Loucy (cell line): Measurements from ENCODE around the gene ASCC1.

ENCODE experiments used
- H2AFZ ChIP-seq: fragments of 200-600 bp; sonication (generic); 2 replicates; pipeline ENCODE4 v1.6.0; 2016; ENCODE audit warnings: antibody characterized with exemption, mild to moderate bottlenecking, low read length, moderate library complexity
- H3F3A ChIP-seq: fragments of 200-600 bp; 2 replicates; pipeline ENCODE4 v1.6.0; 2016; ENCODE audit warnings: antibody characterized with exemption, low read depth, mild to moderate bottlenecking
- H3K27me3 ChIP-seq: fragments of 200-600 bp; sonication (generic); 2 replicates; pipeline ENCODE4 v1.6.1; 2014; ENCODE audit warnings: low read length, mild to moderate bottlenecking; ENCODE audit not compliant: insufficient read depth, poor library complexity, severe bottlenecking
- H3K36me3 ChIP-seq: fragments of 200-600 bp; sonication (generic); 2 replicates; pipeline ENCODE4 v1.6.1; 2016; ENCODE audit warnings: low read length; ENCODE audit not compliant: insufficient read depth
- H3K4me1 ChIP-seq: fragments of 200-600 bp; sonication (generic); 2 replicates; pipeline ENCODE4 v1.5.1; 2014; ENCODE audit warnings: low read length, mild to moderate bottlenecking; ENCODE audit not compliant: insufficient read depth, poor library complexity, severe bottlenecking
- H3K4me2 ChIP-seq: fragments of 200-600 bp; sonication (generic); 2 replicates; pipeline ENCODE4 v1.6.0; 2014; ENCODE audit warnings: antibody characterized with exemption, low read length, low read depth, mild to moderate bottlenecking; ENCODE audit not compliant: poor library complexity, severe bottlenecking
- H3K4me3 ChIP-seq: fragments of 200-600 bp; sonication (generic); 2 replicates; pipeline ENCODE4 v1.5.1; 2014; ENCODE audit warnings: low read length, mild to moderate bottlenecking, mixed read lengths; ENCODE audit not compliant: poor library complexity, severe bottlenecking
- H3K79me2 ChIP-seq: fragments of 200-600 bp; sonication (generic); 2 replicates; pipeline ENCODE4 v1.6.1; 2014; ENCODE audit warnings: low read length; ENCODE audit not compliant: insufficient read depth
- H3K9ac ChIP-seq: fragments of 200-600 bp; sonication (generic); 2 replicates; pipeline ENCODE4 v1.6.0; 2014; ENCODE audit warnings: mild to moderate bottlenecking, low read depth, low read length, moderate library complexity; ENCODE audit not compliant: poor library complexity, severe bottlenecking
- H3K9me2 ChIP-seq: fragments of 200-600 bp; sonication (generic); replicated peaks from 2 replicates; pipeline ENCODE4 v1.6.1; 2016; ENCODE audit warnings: low read depth, low read length, mixed read lengths
- H3K9me3 ChIP-seq: fragments of 200-600 bp; sonication (generic); 2 replicates; pipeline ENCODE4 v1.6.1; 2014; ENCODE audit warnings: mild to moderate bottlenecking, antibody characterized with exemption, low read length, low read depth; ENCODE audit not compliant: insufficient read depth
- H4K20me1 ChIP-seq: fragments of 200-600 bp; sonication (generic); 2 replicates; pipeline ENCODE4 v1.6.0; 2014; ENCODE audit warnings: antibody characterized with exemption, low read length, mild to moderate bottlenecking; ENCODE audit not compliant: insufficient read depth, poor library complexity, severe bottlenecking
- EZH2phosphoT487 ChIP-seq: fragments of 200-600 bp; IDR thresholded peaks from 2 replicates; pipeline ENCODE4 v1.6.1; 2018; ENCODE audit warnings: antibody characterized with exemption, mild to moderate bottlenecking, moderate library complexity, borderline replicate concordance
- TF ChIP-seq, protein P1 (sequence below): fragments of 200-600 bp; sonication (generic); conservative IDR thresholded peaks from 2 replicates; pipeline ENCODE4 v1.5.1; 2014; ENCODE audit warnings: mild to moderate bottlenecking, antibody characterized with exemption, low read length

The ASCC1 gene

DNA sequence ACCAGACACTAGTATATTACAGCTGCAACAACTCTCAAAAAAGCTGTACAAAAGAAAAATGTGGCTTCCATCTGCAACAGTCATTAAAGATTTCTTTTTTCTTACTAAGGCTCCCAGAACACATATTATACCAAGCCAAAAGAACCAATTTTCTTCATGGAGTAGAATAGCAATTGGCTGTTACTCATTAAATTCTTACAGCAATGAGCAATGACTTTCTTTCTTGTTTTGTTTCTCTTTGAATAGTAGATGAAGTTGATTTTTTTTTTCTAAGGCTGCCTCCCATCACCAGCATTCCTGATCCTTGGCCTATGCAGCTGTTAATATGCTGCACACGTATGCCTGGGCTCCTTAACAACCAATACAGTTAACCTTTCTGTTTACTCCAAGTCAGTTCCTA is 91.1 kb downstream of the ASCC1 start:
- no peak for TF ChIP-seq EZH2phosphoT487
- TF ChIP-seq, protein P1, sequence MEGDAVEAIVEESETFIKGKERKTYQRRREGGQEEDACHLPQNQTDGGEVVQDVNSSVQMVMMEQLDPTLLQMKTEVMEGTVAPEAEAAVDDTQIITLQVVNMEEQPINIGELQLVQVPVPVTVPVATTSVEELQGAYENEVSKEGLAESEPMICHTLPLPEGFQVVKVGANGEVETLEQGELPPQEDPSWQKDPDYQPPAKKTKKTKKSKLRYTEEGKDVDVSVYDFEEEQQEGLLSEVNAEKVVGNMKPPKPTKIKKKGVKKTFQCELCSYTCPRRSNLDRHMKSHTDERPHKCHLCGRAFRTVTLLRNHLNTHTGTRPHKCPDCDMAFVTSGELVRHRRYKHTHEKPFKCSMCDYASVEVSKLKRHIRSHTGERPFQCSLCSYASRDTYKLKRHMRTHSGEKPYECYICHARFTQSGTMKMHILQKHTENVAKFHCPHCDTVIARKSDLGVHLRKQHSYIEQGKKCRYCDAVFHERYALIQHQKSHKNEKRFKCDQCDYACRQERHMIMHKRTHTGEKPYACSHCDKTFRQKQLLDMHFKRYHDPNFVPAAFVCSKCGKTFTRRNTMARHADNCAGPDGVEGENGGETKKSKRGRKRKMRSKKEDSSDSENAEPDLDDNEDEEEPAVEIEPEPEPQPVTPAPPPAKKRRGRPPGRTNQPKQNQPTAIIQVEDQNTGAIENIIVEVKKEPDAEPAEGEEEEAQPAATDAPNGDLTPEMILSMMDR, result no peak
- Histone ChIP-seq H3K9me3 (no peaks in the 10 kb centered on the region), H3K27me3 (no peaks in the 10 kb centered on the region), H3K9ac (no peak overlapping the region), H4K20me1 (no peaks in the 10 kb centered on the region), H3F3A (no peaks in the 10 kb centered on the region), H3K4me1 (no peaks in the 10 kb centered on the region), H3K4me3 (no peak overlapping the region), H3K9me2 (no peaks in the 10 kb centered on the region), H2AFZ (no peak overlapping the region), H3K4me2 (no peak overlapping the region), H3K79me2 (no peaks in the 10 kb centered on the region), H3K36me3 (peaks cover 38% of the 10 kb centered on the region)

DNA sequence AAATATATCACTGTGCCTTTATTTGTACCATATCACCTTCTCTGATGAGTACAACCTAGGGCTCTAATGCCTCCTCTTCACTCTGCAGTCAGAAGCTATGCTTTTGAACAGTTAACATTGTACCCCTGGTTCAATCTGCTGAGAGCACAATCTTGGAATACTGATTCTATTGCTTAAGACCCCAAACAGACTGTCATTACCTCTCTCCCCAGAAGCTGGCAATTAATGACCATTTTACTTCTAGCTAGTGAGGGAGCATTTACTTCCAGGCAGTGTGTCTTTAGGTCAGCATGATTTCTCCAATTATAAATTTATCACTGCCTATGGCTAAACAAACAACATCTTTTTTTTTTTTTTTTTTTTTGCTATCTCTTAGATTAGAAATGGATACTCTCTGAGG is 91.7 kb downstream of the ASCC1 start:
- no peak for TF ChIP-seq EZH2phosphoT487
- TF ChIP-seq, protein P1, result no peak
- H3K79me2 ChIP-seq, result no peaks in the 10 kb centered on the region
- H3K9me3 ChIP-seq, result no peaks in the 10 kb centered on the region
- H3K9ac ChIP-seq, result no peak overlapping the region
- no peak overlapping the region for H3K4me3 ChIP-seq
- H3K36me3 ChIP-seq, result peaks cover 37% of the 10 kb centered on the region
- H3K4me2 ChIP-seq, result no peak overlapping the region
- H4K20me1 ChIP-seq, result no peaks in the 10 kb centered on the region
- no peaks in the 10 kb centered on the region for H3K9me2 ChIP-seq
- H3K4me1 ChIP-seq, result no peaks in the 10 kb centered on the region
- H2AFZ ChIP-seq, result no peak overlapping the region
- no peaks in the 10 kb centered on the region for H3K27me3 ChIP-seq
- no peaks in the 10 kb centered on the region for H3F3A ChIP-seq

DNA sequence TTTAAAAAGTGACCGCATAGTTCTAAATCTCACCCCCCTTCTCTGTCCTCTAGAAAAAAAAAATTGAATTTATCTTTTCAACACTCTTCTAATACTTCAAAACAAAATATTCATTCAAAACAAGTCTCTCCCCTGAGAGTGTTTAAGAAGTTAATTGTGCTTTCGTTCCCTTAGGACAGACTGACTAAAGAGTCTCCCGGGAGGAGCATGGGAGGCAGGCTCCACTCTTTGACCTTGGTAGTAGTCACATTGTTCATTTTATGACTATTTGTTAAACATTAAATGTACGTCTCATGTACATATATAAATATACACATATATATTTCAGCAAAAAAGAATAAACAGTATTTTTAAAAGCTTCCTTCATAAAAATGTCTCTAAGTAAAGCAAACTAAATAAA is 92.5 kb downstream of the ASCC1 start:
- Histone ChIP-seq H4K20me1 (no peaks in the 10 kb centered on the region), H3K36me3 (peaks cover 31% of the 10 kb centered on the region), H3K27me3 (no peaks in the 10 kb centered on the region), H3K4me2 (no peak overlapping the region), H3F3A (no peaks in the 10 kb centered on the region), H3K9me2 (no peaks in the 10 kb centered on the region), H2AFZ (no peak overlapping the region), H3K9me3 (no peaks in the 10 kb centered on the region), H3K9ac (no peak overlapping the region), H3K79me2 (no peaks in the 10 kb centered on the region), H3K4me3 (no peak overlapping the region), H3K4me1 (no peaks in the 10 kb centered on the region)
- no peak for TF ChIP-seq EZH2phosphoT487
- TF ChIP-seq, protein P1, result no peak
